Skeletal muscle satellite cell (primary cell): ENCODE data around the gene PRR18.

Experiments
- H3K27me3 ChIP-seq: 2 replicates; pipeline ENCODE4 v1.7.0; 2013; ENCODE audit warnings: low read length; ENCODE audit not compliant: control insufficient read depth, insufficient read depth
- H3K36me3 ChIP-seq: 2 replicates; pipeline ENCODE4 v1.7.0; 2013; ENCODE audit warnings: mild to moderate bottlenecking, control low read depth, low read length; ENCODE audit not compliant: insufficient read depth
- H3K4me1 ChIP-seq: 2 replicates; pipeline ENCODE4 v1.7.0; 2013; ENCODE audit warnings: low read length; ENCODE audit not compliant: control insufficient read depth, insufficient read depth
- H3K4me2 ChIP-seq: 2 replicates; pipeline ENCODE4 v1.7.0; 2013; ENCODE audit warnings: mild to moderate bottlenecking, low read length
- H3K4me3 ChIP-seq: 2 replicates; pipeline ENCODE4 v1.7.0; 2013; ENCODE audit warnings: low read length
- H3K9ac ChIP-seq: 2 replicates; pipeline ENCODE4 v1.7.0; 2013; ENCODE audit warnings: mild to moderate bottlenecking, low read depth, low read length, moderate library complexity
- H3K9me3 ChIP-seq: replicated peaks from 2 replicates; pipeline ENCODE4 v1.7.0; 2013; ENCODE audit warnings: mild to moderate bottlenecking, control low read depth, low read length

Gene PRR18

GRCh38 chr6:166312832-166313231, 4.6 kb upstream of the PRR18 start:
- no peak overlapping the region for H3K4me3 ChIP-seq
- no peak overlapping the region for H3K9ac ChIP-seq
- no peak overlapping the region for H3K4me2 ChIP-seq
- H3K27me3 ChIP-seq, result peaks cover 18% of the 10 kb centered on the region
- H3K9me3 ChIP-seq, result no peaks in the 10 kb centered on the region
- no peaks in the 10 kb centered on the region for H3K36me3 ChIP-seq
- H3K4me1 ChIP-seq, result peaks cover 7% of the 10 kb centered on the region

DNA sequence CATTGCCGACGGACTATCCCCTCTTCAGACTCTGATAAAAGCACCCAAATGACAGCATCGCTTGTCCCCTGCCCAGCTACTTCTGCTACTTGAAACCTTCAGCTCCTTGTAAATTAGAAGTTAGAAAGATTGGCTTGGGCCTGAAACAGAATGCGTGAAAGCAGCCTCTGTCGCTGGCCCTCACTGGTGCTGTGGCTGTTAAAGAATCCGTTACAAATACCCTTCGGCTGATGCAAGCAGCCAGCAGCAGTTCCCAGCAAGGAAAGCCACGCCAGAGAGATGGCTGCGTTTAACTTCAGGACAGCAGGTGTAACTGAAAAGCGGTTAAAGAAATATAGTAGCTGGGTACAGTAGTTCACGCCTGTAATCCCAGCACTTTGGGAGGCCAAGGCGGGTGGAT, 2.4 kb upstream of the PRR18 start:
- H3K4me3 ChIP-seq, result no peak overlapping the region
- H3K27me3 ChIP-seq, result peaks cover 37% of the 10 kb centered on the region
- H3K9ac ChIP-seq, result no peak overlapping the region
- no peaks in the 10 kb centered on the region for H3K9me3 ChIP-seq
- no peaks in the 10 kb centered on the region for H3K36me3 ChIP-seq
- H3K4me2 ChIP-seq, result no peak overlapping the region
- peaks cover 6% of the 10 kb centered on the region for H3K4me1 ChIP-seq

DNA sequence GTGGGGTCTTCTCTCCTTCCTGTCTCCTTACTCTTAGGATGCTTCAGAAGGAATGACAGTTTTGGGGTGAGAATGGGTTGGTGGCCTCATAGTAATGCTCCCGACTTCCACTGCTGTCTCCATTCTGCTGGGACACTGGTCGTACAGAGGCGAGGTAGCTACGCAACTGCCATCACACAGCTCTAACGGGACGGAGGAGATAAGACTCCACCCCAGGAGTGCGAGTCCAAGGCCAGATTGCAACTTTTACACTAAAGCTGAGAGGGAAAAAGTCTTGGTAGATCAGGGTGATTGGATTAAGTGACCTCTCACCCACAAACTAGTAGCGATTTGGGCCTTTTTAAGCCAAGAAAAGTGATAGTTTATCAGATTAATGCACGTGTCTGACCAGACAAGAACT, 1.8 kb upstream of the PRR18 start:
- Histone ChIP-seq H3K4me1 (peaks cover 6% of the 10 kb centered on the region), H3K9ac (no peak overlapping the region), H3K36me3 (no peaks in the 10 kb centered on the region), H3K4me3 (no peak overlapping the region), H3K4me2 (no peak overlapping the region), H3K9me3 (no peaks in the 10 kb centered on the region), H3K27me3 (peaks cover 44% of the 10 kb centered on the region)

GRCh38 chr6:166308769-166309589, 787 bp upstream of the PRR18 start:
- Histone ChIP-seq H3K4me3 (no peak overlapping the region), H3K9ac (no peak overlapping the region), H3K27me3 (peaks cover 47% of the 10 kb centered on the region)

GRCh38 chr6:166307082-166308032, 835 bp downstream of the PRR18 start:
- H3K4me3 ChIP-seq, result peak overlapping the region; percentile 64
- no peaks in the 10 kb centered on the region for H3K9me3 ChIP-seq
- peaks cover 6% of the 10 kb centered on the region for H3K4me1 ChIP-seq
- peaks cover 51% of the 10 kb centered on the region for H3K27me3 ChIP-seq
- no peaks in the 10 kb centered on the region for H3K36me3 ChIP-seq
- H3K9ac ChIP-seq, result no peak overlapping the region
- H3K4me2 ChIP-seq, result peak overlapping the region; percentile 87

More at GRCh38 chr6:166308769-166309589, 787 bp upstream of the PRR18 start:
- H3K36me3 ChIP-seq, result no peaks in the 10 kb centered on the region
- peaks cover 6% of the 10 kb centered on the region for H3K4me1 ChIP-seq
- H3K9me3 ChIP-seq, result no peaks in the 10 kb centered on the region
- H3K4me2 ChIP-seq, result peak overlapping the region; percentile 87

GRCh38 chr6:166306378-166307081, 1.7 kb downstream of the PRR18 start:
- no peak overlapping the region for H3K4me2 ChIP-seq
- peaks cover 6% of the 10 kb centered on the region for H3K4me1 ChIP-seq
- no peaks in the 10 kb centered on the region for H3K36me3 ChIP-seq
- no peak overlapping the region for H3K4me3 ChIP-seq
- H3K9me3 ChIP-seq, result no peaks in the 10 kb centered on the region
- no peak overlapping the region for H3K9ac ChIP-seq
- H3K27me3 ChIP-seq, result peaks cover 51% of the 10 kb centered on the region

DNA sequence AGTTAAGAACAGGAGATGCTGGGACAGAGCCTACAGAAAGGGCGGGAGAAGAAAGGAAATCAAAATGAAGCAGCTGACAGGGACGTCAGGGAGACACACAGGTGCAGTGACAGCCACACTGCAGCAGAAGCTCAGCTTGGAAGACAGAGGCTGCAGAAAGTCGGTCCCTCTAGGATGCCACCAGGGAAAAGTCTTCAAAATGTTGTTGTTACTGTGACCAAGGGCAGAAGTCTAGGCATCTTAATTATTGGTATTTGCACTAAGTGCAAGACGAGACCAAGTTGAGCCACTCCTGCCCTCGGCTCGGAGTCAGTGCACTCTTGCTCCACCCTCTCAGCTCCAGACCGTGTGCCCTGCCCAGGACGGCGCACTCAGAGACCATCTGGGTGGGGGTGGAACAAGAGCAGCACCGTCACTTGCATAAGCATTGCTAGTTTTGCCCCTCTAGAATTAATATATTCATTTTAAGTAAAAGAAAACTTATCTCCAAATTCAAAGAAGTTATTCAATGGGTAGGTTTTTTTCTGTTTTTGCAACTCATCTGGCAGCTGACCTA, 2.6 kb downstream of the PRR18 start:
- Histone ChIP-seq H3K27me3 (peaks cover 51% of the 10 kb centered on the region), H3K9me3 (no peaks in the 10 kb centered on the region), H3K4me1 (peaks cover 6% of the 10 kb centered on the region), H3K4me3 (no peak overlapping the region), H3K36me3 (no peaks in the 10 kb centered on the region), H3K9ac (no peak overlapping the region), H3K4me2 (no peak overlapping the region)

DNA sequence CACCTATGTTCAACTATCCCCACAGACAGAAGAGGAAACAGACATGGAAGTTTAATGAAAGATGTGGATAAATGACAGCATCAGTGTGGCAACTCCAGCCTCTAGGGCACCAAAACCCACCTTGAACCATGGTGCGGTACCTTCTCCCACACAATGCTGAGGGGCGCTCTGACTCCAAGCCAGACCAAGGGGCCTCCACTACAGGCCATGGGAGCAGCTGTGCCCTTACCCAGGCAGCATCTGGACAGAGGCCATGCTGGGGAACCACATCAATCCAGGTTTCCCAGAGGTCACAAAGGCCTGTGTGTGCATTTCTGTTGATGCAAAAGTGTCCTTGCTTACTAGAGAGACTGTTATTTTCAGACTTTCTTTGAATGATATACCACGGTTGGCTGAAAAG, 4.1 kb downstream of the PRR18 start:
- H3K4me1 ChIP-seq, result peaks cover 6% of the 10 kb centered on the region
- no peak overlapping the region for H3K9ac ChIP-seq
- no peak overlapping the region for H3K4me3 ChIP-seq
- no peak overlapping the region for H3K4me2 ChIP-seq
- H3K9me3 ChIP-seq, result no peaks in the 10 kb centered on the region
- peaks cover 44% of the 10 kb centered on the region for H3K27me3 ChIP-seq
- H3K36me3 ChIP-seq, result no peaks in the 10 kb centered on the region

GRCh38 chr6:166301611-166302529, 6.3 kb downstream of the PRR18 start:
- no peak overlapping the region for H3K9ac ChIP-seq
- H3K27me3 ChIP-seq, result peaks cover 29% of the 10 kb centered on the region
- no peaks in the 10 kb centered on the region for H3K4me1 ChIP-seq
- no peak overlapping the region for H3K4me2 ChIP-seq
- no peak overlapping the region for H3K4me3 ChIP-seq
- no peaks in the 10 kb centered on the region for H3K36me3 ChIP-seq
- H3K9me3 ChIP-seq, result no peaks in the 10 kb centered on the region

DNA sequence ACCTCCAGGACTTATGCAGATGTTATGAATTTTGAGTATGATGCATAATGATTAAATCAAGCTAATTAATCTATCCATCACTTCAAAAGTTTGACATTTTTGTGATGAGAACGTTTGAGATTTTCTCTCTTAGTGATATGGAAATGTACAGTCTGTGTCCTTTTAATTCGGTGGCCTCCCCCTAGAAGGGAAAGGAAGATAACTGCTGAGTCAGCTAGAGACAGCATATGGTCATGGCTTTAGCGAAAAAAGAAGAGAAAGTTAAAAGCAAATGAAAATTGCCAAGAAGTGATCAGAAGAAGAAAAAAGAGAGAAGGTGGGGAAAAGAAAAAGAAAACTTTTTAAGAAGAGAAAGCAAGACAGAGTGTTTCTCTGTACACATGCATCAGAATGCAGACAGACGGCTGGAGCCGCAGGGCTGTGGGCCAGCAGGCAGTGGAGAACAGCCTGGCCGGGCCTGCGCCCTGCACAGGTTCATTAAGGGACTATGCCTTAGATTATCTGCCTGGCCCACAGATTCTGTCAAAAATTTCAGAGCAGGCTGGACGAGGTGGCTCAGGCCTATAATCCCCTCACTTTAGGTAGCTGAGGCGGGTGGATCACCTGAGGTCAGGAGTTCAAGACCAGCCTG, 7.7 kb downstream of the PRR18 start:
- Histone ChIP-seq H3K4me2 (no peak overlapping the region), H3K9ac (no peak overlapping the region), H3K4me3 (no peak overlapping the region), H3K9me3 (no peaks in the 10 kb centered on the region), H3K27me3 (peaks cover 16% of the 10 kb centered on the region), H3K36me3 (no peaks in the 10 kb centered on the region), H3K4me1 (no peaks in the 10 kb centered on the region)
